Measurements from ENCODE around the gene KCNE5. TPM values are rescaled to one million over a fixed set of nuclear protein-coding genes. Genes with fewer than 3 reads are reported as not detected.
"Not testable (repeated sequence)": the region's sequence is repeated elsewhere in the genome, so short reads cannot be mapped to it uniquely, and the experiment has no call there.

Gene KCNE5
- total RNA-seq, 2 experiments from 2014 or later, result not detected

- no peak overlapping the region for H3K27ac Mint-ChIP-seq
- H3K27me3 Mint-ChIP-seq, result no peaks in the 10 kb centered on the region
- intact Hi-C loops (cut with DNase I, micrococcal nuclease), result no loop called here
- H3K4me1 Mint-ChIP-seq (ENCODE audit: low read depth), result no peaks in the 10 kb centered on the region
- ChIA-PET POLR2A (no interaction called here), CTCF (no interaction called here)
- ATAC-seq (ENCODE audit: poor library complexity) (no peak), DNase-seq (no peak)
- H3K27ac ChIP-seq (ENCODE audit: low read depth in 1 of 2, low read length in 2 of 2), result no peak overlapping the region
- no peaks in the 10 kb centered on the region for H3K27me3 ChIP-seq (ENCODE audit: control insufficient read depth in 1 of 2, insufficient read depth in 2 of 2, low read length in 2 of 2)
- H3K36me3 ChIP-seq (ENCODE audit: insufficient read depth, low read length), result no peaks in the 10 kb centered on the region
- no peak for TF ChIP-seq CTCF (IDR thresholded peaks at IDR 0.05)
- H3K4me1 ChIP-seq (ENCODE audit: insufficient read depth, low read length), result no peaks in the 10 kb centered on the region
- no peak overlapping the region for H3K4me3 ChIP-seq (ENCODE audit: low read length)
- H3K9me3 Mint-ChIP-seq, result no peaks in the 10 kb centered on the region
- H3K36me3 Mint-ChIP-seq (ENCODE audit: low read depth), result no peaks in the 10 kb centered on the region
- no peaks in the 10 kb centered on the region for H3K9me3 ChIP-seq (ENCODE audit: control insufficient read depth in 1 of 2, insufficient read depth in 1 of 2, low read length in 2 of 2)
- H3K4me3 Mint-ChIP-seq, result no peak overlapping the region
These were observed 46.1 kb downstream of the KCNE5 start for GRCh38 chrX:109578916-109579315.

- CTCF ChIA-PET, result no interaction called here
- H3K27me3 ChIP-seq (ENCODE audit: control insufficient read depth in 1 of 2, insufficient read depth in 2 of 2, low read length in 2 of 2), result no peaks in the 10 kb centered on the region
- no peak overlapping the region for H3K4me3 ChIP-seq (ENCODE audit: low read length)
- ATAC-seq (ENCODE audit: poor library complexity) (no peak), DNase-seq (no peak)
- Mint-ChIP-seq H3K27ac (no peak overlapping the region), H3K36me3 (ENCODE audit: low read depth) (no peaks in the 10 kb centered on the region), H3K4me1 (ENCODE audit: low read depth) (no peaks in the 10 kb centered on the region), H3K4me3 (no peak overlapping the region), H3K27me3 (peaks cover 1% of the 10 kb centered on the region), H3K9me3 (no peaks in the 10 kb centered on the region)
- H3K9me3 ChIP-seq (ENCODE audit: control insufficient read depth in 1 of 2, insufficient read depth in 1 of 2, low read length in 2 of 2), result no peaks in the 10 kb centered on the region
- no peak overlapping the region for H3K27ac ChIP-seq (ENCODE audit: low read depth in 1 of 2, low read length in 2 of 2)
- TF ChIP-seq CTCF (IDR thresholded peaks at IDR 0.05), result no peak
- intact Hi-C loops (cut with DNase I, micrococcal nuclease), result no loop called here
- H3K36me3 ChIP-seq (ENCODE audit: insufficient read depth, low read length), result no peaks in the 10 kb centered on the region
- H3K4me1 ChIP-seq (ENCODE audit: insufficient read depth, low read length), result no peaks in the 10 kb centered on the region
- POLR2A ChIA-PET, result no interaction called here
These were observed 47.9 kb downstream of the KCNE5 start for GRCh38 chrX:109577055-109577454.

- H3K36me3 Mint-ChIP-seq (ENCODE audit: low read depth); POLR2A ChIA-PET; CTCF ChIA-PET; intact Hi-C loops (cut with DNase I, micrococcal nuclease); H3K27me3 Mint-ChIP-seq; H3K36me3 ChIP-seq (ENCODE audit: insufficient read depth, low read length); H3K4me1 ChIP-seq (ENCODE audit: insufficient read depth, low read length); H3K27me3 ChIP-seq (ENCODE audit: control insufficient read depth in 1 of 2, insufficient read depth in 2 of 2, low read length in 2 of 2); H3K4me1 Mint-ChIP-seq (ENCODE audit: low read depth); H3K4me3 Mint-ChIP-seq; ATAC-seq (ENCODE audit: poor library complexity); H3K4me3 ChIP-seq (ENCODE audit: low read length); DNase-seq; H3K27ac ChIP-seq (ENCODE audit: low read depth in 1 of 2, low read length in 2 of 2); H3K9me3 Mint-ChIP-seq; H3K9me3 ChIP-seq (ENCODE audit: control insufficient read depth in 1 of 2, insufficient read depth in 1 of 2, low read length in 2 of 2); H3K27ac Mint-ChIP-seq: not testable (repeated sequence)
These were observed 48.9 kb downstream of the KCNE5 start for GRCh38 chrX:109576083-109576482.

Other genes starting within 250 kb of the KCNE5 start
- not detected for gene GUCY2F, start 143.1 kb downstream of the KCNE5 start, total RNA-seq
- 1 to 10 TPM; 4.0 to 4.1 TPM for gene NXT2, start 88.3 kb downstream of the KCNE5 start, total RNA-seq
- gene ACSL4, start 108.1 kb upstream of the KCNE5 start, total RNA-seq, result 10 to 100 TPM; 11.1 to 14.5 TPM

Data from CD4-positive, alpha-beta T cell (primary cell).